Stomach (tissue), 9 donors: ENCODE results near the gene B4GALT5. TPM values are rescaled to one million over a fixed set of nuclear protein-coding genes. Genes with fewer than 3 reads are reported as not detected.
A peak's percentile ranks its signal among the peaks of the same experiment; 100 is the strongest.

Source experiments
- DNase-seq, 2 donors: peaks; one replicate each; pipeline versions ENCODE4 v3.0.0 to v3.0.0-alpha.2; 2013 to 2019
- H3K27ac ChIP-seq, 5 donors: fragments of 200-600 bp in 4 of 5; sonication (generic) in 4 of 5; one replicate each; pipeline ENCODE4 v1.5.1; 2013 to 2019; ENCODE audit warnings: mild to moderate bottlenecking in 1 of 5, moderate library complexity in 1 of 5
- H3K27me3 ChIP-seq, 3 donors: fragments of 200-600 bp; sonication (generic); one replicate each; pipeline ENCODE4 v1.5.1; 2017 to 2019; ENCODE audit warnings: mixed run types in 1 of 3
- H3K36me3 ChIP-seq, 4 donors: fragments of 200-600 bp; sonication (generic); 1 replicate in 3 of 4; 2 replicates in 1 of 4; pipeline ENCODE4 v1.5.1; 2016 to 2019
- H3K4me1 ChIP-seq, 4 donors: fragments of 200-600 bp; sonication (generic); one replicate each; pipeline ENCODE4 v1.5.1; 2016 to 2019
- H3K4me3 ChIP-seq, 4 donors: fragments of 200-600 bp; sonication (generic) in 3 of 4; one replicate each; pipeline ENCODE4 v1.5.1; 2016 to 2019; ENCODE audit warnings: mild to moderate bottlenecking in 1 of 4
- H3K9me3 ChIP-seq, 4 donors: fragments of 200-600 bp; sonication (generic); one replicate each; pipeline ENCODE4 v1.5.1; 2016 to 2019
- CTCF ChIP-seq, 7 experiments: fragments of 450-650 bp in 4 of 7; fragments of 200-600 bp in 3 of 7; sonication (generic) in 3 of 7; IDR thresholded peaks; one replicate each; pipeline ENCODE4 v1.5.1; 2016 to 2019; ENCODE audit warnings: antibody characterized with exemption in 7 of 7, control low read depth in 2 of 7, mild to moderate bottlenecking in 1 of 7
- EP300 ChIP-seq: sonication (generic); formaldehyde crosslinking; IDR thresholded peaks from one replicate; pipeline ENCODE4 v1.6.1; 2017; ENCODE audit warnings: antibody characterized with exemption
- POLR2A ChIP-seq, 4 donors: fragments of 450-650 bp; IDR thresholded peaks; one replicate each; pipeline ENCODE4 v1.6.1; 2016; ENCODE audit warnings: antibody characterized with exemption in 4 of 4, control low read depth in 2 of 4, mild to moderate bottlenecking in 1 of 4, moderate library complexity in 1 of 4
- POLR2AphosphoS5 ChIP-seq, 3 donors: sonication (generic); formaldehyde crosslinking; IDR thresholded peaks; one replicate each; pipeline ENCODE4 v1.6.1; 2016; ENCODE audit warnings: antibody characterized with exemption in 3 of 3
- WGBS, 5 donors: extraction: QIAGEN DNeasy Blood & Tissue Kit in 3 of 5; methylation state at CpG; one replicate each; pipeline versions ENCODE4 v1.1.5 to v1.1.7; 2013 to 2018; 5-methylcytosine and 5-hydroxymethylcytosine counted together
- intact Hi-C: fragments of 100-400 bp; cut with DNase I; formaldehyde crosslinking; loops from one replicate; pipeline ENCODE4 v1.15.1; 2023; ENCODE audit warnings: low total_unique reads
- polyA plus RNA-seq, 3 donors: library from polyadenylated mRNA; stranded (reverse); fragments of 200-250 nt; gene quantifications; one replicate each; pipeline ENCODE4 v1.2.3, GENCODE V29; 2013
- total RNA-seq, 5 donors: library from RNA; depleted of rRNA; stranded (reverse); fragments of >200 nt; gene quantifications; one replicate each; pipeline versions ENCODE4 v1.1.0 to v1.2.3, GENCODE V29; 2014 to 2016
- donor health status: healthy with polysubstance abuse.
- donor health status: Bipolar disorder and iron deficiency.
- donor health status: healthy.

Gene B4GALT5
- total and polyA plus RNA-seq, 8 donors = 7.5 to 40.0 (median 21.5) TPM

GRCh38 chr20:49646126-49646525 lies 67.6 kb downstream of the B4GALT5 start:
- peaks cover 47 to 95% (median 87%) of the 10 kb centered on the region in 4 donors for H3K36me3 ChIP-seq
- WGBS, 5 donors = 91 to 94% (median 93%) methylated on average over 3 of the region's 3 CpGs
- H3K4me1 ChIP-seq = peaks cover 7 to 22% (median 17%) of the 10 kb centered on the region in 4 donors
- DNase-seq = no peak
- H3K27ac ChIP-seq = no peak overlapping the region
- TF ChIP-seq POLR2AphosphoS5 (IDR thresholded peaks at IDR 0.05) (no peak), CTCF (IDR thresholded peaks at IDR 0.05) (no peak), EP300 (no peak), POLR2A (IDR thresholded peaks at IDR 0.05) (no peak)
- no peaks in the 10 kb centered on the region for H3K27me3 ChIP-seq
- H3K9me3 ChIP-seq = no peaks in the 10 kb centered on the region
- intact Hi-C loops = no loop called here
- no peak overlapping the region for H3K4me3 ChIP-seq

GRCh38 chr20:49644980-49645565 lies 68.6 kb downstream of the B4GALT5 start:
- no peaks in the 10 kb centered on the region for H3K27me3 ChIP-seq
- intact Hi-C loops = no loop called here
- H3K9me3 ChIP-seq = no peaks in the 10 kb centered on the region
- 91 to 95% (median 94%) methylated on average over 5 of the region's 5 CpGs for WGBS, 5 donors
- H3K4me3 ChIP-seq = no peak overlapping the region
- peaks cover 7 to 23% (median 18%) of the 10 kb centered on the region in 4 donors for H3K4me1 ChIP-seq
- H3K36me3 ChIP-seq = peaks cover 56 to 99% (median 94%) of the 10 kb centered on the region in 4 donors
- TF ChIP-seq CTCF (IDR thresholded peaks at IDR 0.05) = no peak
- TF ChIP-seq POLR2A (IDR thresholded peaks at IDR 0.05) = no peak
- no peak for TF ChIP-seq POLR2AphosphoS5 (IDR thresholded peaks at IDR 0.05)
- TF ChIP-seq EP300 = no peak
- DNase-seq = no peak
- H3K27ac ChIP-seq = no peak overlapping the region

GRCh38 chr20:49642816-49643215 lies 70.9 kb downstream of the B4GALT5 start:
- TF ChIP-seq POLR2AphosphoS5 (IDR thresholded peaks at IDR 0.05) = no peak
- no peak for TF ChIP-seq EP300
- TF ChIP-seq CTCF (IDR thresholded peaks at IDR 0.05) = no peak
- no peak for TF ChIP-seq POLR2A (IDR thresholded peaks at IDR 0.05)
- H3K27me3 ChIP-seq = no peaks in the 10 kb centered on the region
- WGBS, 5 donors = 80 to 88% (median 85%) methylated on average over 4 of the region's 4 CpGs
- intact Hi-C loops = no loop called here
- no peaks in the 10 kb centered on the region for H3K9me3 ChIP-seq
- peaks cover 58 to 98% (median 95%) of the 10 kb centered on the region in 4 donors for H3K36me3 ChIP-seq
- no peak overlapping the region for H3K4me3 ChIP-seq
- H3K4me1 ChIP-seq = peaks cover 7 to 30% (median 18%) of the 10 kb centered on the region in 4 donors
- peak overlapping the region in 4 of 5 donors; percentile 32 to 62 (median 60) for H3K27ac ChIP-seq
- no peak for DNase-seq

GRCh38 chr20:49641683-49642656 lies 71.7 kb downstream of the B4GALT5 start:
- Histone ChIP-seq H3K4me1 (peaks cover 7 to 36% (median 22%) of the 10 kb centered on the region in 4 donors), H3K27me3 (no peaks in the 10 kb centered on the region), H3K9me3 (no peaks in the 10 kb centered on the region), H3K27ac (peak overlapping the region; percentile 32 to 62 (median 59)), H3K4me3 (no peak overlapping the region), H3K36me3 (peaks cover 58 to 98% (median 95%) of the 10 kb centered on the region in 4 donors)
- peak; percentile 51 to 53 for DNase-seq
- WGBS, 5 donors = 23 to 54% (median 42%) methylated on average over 10 of the region's 10 CpGs
- intact Hi-C loops = no loop called here
- TF ChIP-seq POLR2A (IDR thresholded peaks at IDR 0.05) (no peak), CTCF (IDR thresholded peaks at IDR 0.05) (no peak), POLR2AphosphoS5 (IDR thresholded peaks at IDR 0.05) (no peak), EP300 (no peak)
